Measurements from ENCODE around the gene MTMR10.
A peak's percentile ranks its signal among the peaks of the same experiment; 100 is the strongest.

MTMR10 gene

GRCh38 chr15:30956216-30957124 lies 35.0 kb downstream of the MTMR10 start:
- no peak for DNase-seq

GRCh38 chr15:30954674-30955073 lies 36.8 kb downstream of the MTMR10 start:
- no peak for DNase-seq

GRCh38 chr15:30953731-30954378 lies 37.6 kb downstream of the MTMR10 start:
- peak in 1 of 2 experiments; percentile 13 for DNase-seq

GRCh38 chr15:30953183-30953582 lies 38.2 kb downstream of the MTMR10 start:
- no peak for DNase-seq

- no peak for DNase-seq
Observed at GRCh38 chr15:30943654-30944335, 47.6 kb downstream of the MTMR10 start.

- no peak for DNase-seq
Observed at GRCh38 chr15:30941520-30941919, 49.9 kb downstream of the MTMR10 start.

GRCh38 chr15:30940359-30940758 lies 51.1 kb downstream of the MTMR10 start:
- DNase-seq: no peak

GRCh38 chr15:30939161-30939560 lies 52.3 kb downstream of the MTMR10 start:
- DNase-seq: no peak

GRCh38 chr15:30933293-30933692 lies 58.1 kb downstream of the MTMR10 start:
- DNase-seq: no peak

- no peak for DNase-seq
Observed at GRCh38 chr15:30930422-30930821, 61.0 kb downstream of the MTMR10 start.

- no peak for DNase-seq
Observed at GRCh38 chr15:30929982-30930381, 61.4 kb downstream of the MTMR10 start.

- DNase-seq: no peak
Observed at GRCh38 chr15:30929064-30929669, 62.3 kb downstream of the MTMR10 start.

GRCh38 chr15:30928076-30928475 lies 63.4 kb downstream of the MTMR10 start:
- no peak for DNase-seq

GRCh38 chr15:30927148-30927761 lies 64.2 kb downstream of the MTMR10 start:
- no peak for DNase-seq

- DNase-seq: no peak
Observed at GRCh38 chr15:30926161-30926560, 65.3 kb downstream of the MTMR10 start.

- no peak for DNase-seq
Observed at GRCh38 chr15:30925686-30926085, 65.7 kb downstream of the MTMR10 start.

- no peak for DNase-seq
Observed at GRCh38 chr15:30924353-30924752, 67.1 kb downstream of the MTMR10 start.

- DNase-seq: no peak
Observed at GRCh38 chr15:30923429-30923828, 68.0 kb downstream of the MTMR10 start.

GRCh38 chr15:30922480-30923311 lies 68.7 kb downstream of the MTMR10 start:
- DNase-seq: no peak

GRCh38 chr15:30921781-30922479 lies 69.5 kb downstream of the MTMR10 start:
- DNase-seq: no peak

GRCh38 chr15:30921106-30921505 lies 70.3 kb downstream of the MTMR10 start:
- DNase-seq: no peak

Measured in activated CD4-positive, alpha-beta T cell treated with anti-CD3 and anti-CD28 coated beads, Interleukin-2, amount 50 U/mL, for 48 hours (primary cell).